ENCODE data around the gene MLF2. TPM values are rescaled to one million over a fixed set of nuclear protein-coding genes. Genes with fewer than 3 reads are reported as not detected.

The MLF2 gene
- total and polyA plus RNA-seq, 12 donors = 108 to 197 (median 148) TPM

- Histone ChIP-seq H3K4me3 (no peak overlapping the region), H3K9me3 (no peaks in the 10 kb centered on the region), H3K27ac (no peak overlapping the region), H3K27me3 (peaks cover 12 to 93% (median 90%) of the 10 kb centered on the region in 7 donors), H3K36me3 (no peaks in the 10 kb centered on the region), H3K4me1 (peaks cover 3 to 16% (median 11%) of the 10 kb centered on the region in 9 donors)
- no peak for TF ChIP-seq CTCF (IDR thresholded peaks at IDR 0.05)
- WGBS, 2 donors = 10 to 12% methylated on average over 10 of the region's 10 CpGs
- ATAC-seq = no peak
- intact Hi-C loops (cut with DNase I) = no loop called here
- DNase-seq = no peak
These were observed 49.3 kb downstream of the MLF2 start for GRCh38 chr12:6703631-6704030.

GRCh38 chr12:6701078-6701768, 51.7 kb downstream of the MLF2 start:
- intact Hi-C loops (cut with DNase I) = no loop called here
- no peak for TF ChIP-seq CTCF (IDR thresholded peaks at IDR 0.05)
- Histone ChIP-seq H3K27me3 (peaks cover 12 to 100% (median 87%) of the 10 kb centered on the region in 7 donors), H3K27ac (no peak overlapping the region), H3K4me3 (peak overlapping the region in 6 of 10 donors; percentile 32 to 54 (median 46)), H3K9me3 (no peaks in the 10 kb centered on the region), H3K36me3 (no peaks in the 10 kb centered on the region), H3K4me1 (peaks cover 3 to 16% (median 11%) of the 10 kb centered on the region in 9 donors)
- DNase-seq = no peak
- WGBS, 2 donors = 28 to 31% methylated on average over 13 of the region's 13 CpGs
- ATAC-seq = no peak

GRCh38 chr12:6700646-6701051, 52.3 kb downstream of the MLF2 start, which contains the start of gene PIANP:
PIANP (minus strand) TSS chr12:6700815; CDS start chr12:6698061, 2,754 bp downstream.
- no peak for TF ChIP-seq CTCF (IDR thresholded peaks at IDR 0.05)
- DNase-seq = peak in 1 of 2 donors; percentile 48
- 1% methylated on average over 22 to 42 of the region's 43 CpGs for WGBS, 2 donors
- Histone ChIP-seq H3K27ac (no peak within 1 kb of the TSS), H3K4me3 (peak within 1 kb of the TSS; percentile 25 to 54 (median 45)), H3K4me1 (peaks cover 3 to 16% (median 11%) of the 10 kb centered on the region in 9 donors), H3K36me3 (no peaks in the 10 kb centered on the region), H3K27me3 (peaks cover 12 to 100% (median 87%) of the 10 kb centered on the region in 7 donors), H3K9me3 (no peaks in the 10 kb centered on the region)
- intact Hi-C loops (cut with DNase I) = no loop called here
- ATAC-seq = peak in 6 of 8 donors; percentile 38 to 77 (median 50)

- no peak for DNase-seq
- WGBS, 2 donors = 1% methylated on average over 57 to 65 of the region's 65 CpGs
- H3K36me3 ChIP-seq = no peaks in the 10 kb centered on the region
- ATAC-seq = peak in 5 of 8 donors; percentile 10 to 48 (median 23)
- intact Hi-C loops (cut with DNase I) = loop anchor here in 2 of 10 donors (10.0 kb wide), 2 partner anchors 75 to 85 kb away; no protein-coding TSS in a partner anchor
- no peaks in the 10 kb centered on the region for H3K9me3 ChIP-seq
- H3K27me3 ChIP-seq = peaks cover 12 to 100% (median 82%) of the 10 kb centered on the region in 7 donors
- no peak for TF ChIP-seq CTCF (IDR thresholded peaks at IDR 0.05)
- H3K4me3 ChIP-seq = peak overlapping the region; percentile 25 to 54 (median 45)
- peaks cover 3 to 16% (median 11%) of the 10 kb centered on the region in 9 donors for H3K4me1 ChIP-seq
- H3K27ac ChIP-seq = no peak overlapping the region
These were observed 52.8 kb downstream of the MLF2 start for GRCh38 chr12:6699989-6700645.

All from heart right ventricle (tissue), 16 donors.